A549 (cell line): Measurements from ENCODE around the gene SNX19.

Source experiments
- CTCF ChIP-seq: fragments of >200 bp; sonication (Bioruptor Twin); formaldehyde crosslinking; IDR thresholded peaks from 3 replicates; pipeline ENCODE4 v1.5.1; 2016
- HDAC2 ChIP-seq: fragments of 200-600 bp; sonication (generic); IDR thresholded peaks from 2 replicates; pipeline ENCODE4 v1.6.1; 2016
- POLR2A ChIP-seq: IDR thresholded peaks from 2 replicates; pipeline ENCODE4 v1.6.1; 2012; ENCODE audit warnings: mild to moderate bottlenecking, low read length
- REST ChIP-seq: fragments of 200-600 bp; sonication (generic); IDR thresholded peaks from 2 replicates; pipeline ENCODE4 v1.6.1; 2016; ENCODE audit warnings: antibody characterized with exemption, mild to moderate bottlenecking, moderate library complexity

- TF ChIP-seq CTCF (no peak), HDAC2 (no peak), POLR2A (no peak), REST (no peak)
Observed at GRCh38 chr11:130874955-130875531, 41.2 kb downstream of the SNX19 start.
